Lung (tissue), 12 donors: Measurements from ENCODE around the gene PANK4. TPM values are rescaled to one million over a fixed set of nuclear protein-coding genes. Genes with fewer than 3 reads are reported as not detected.
"Not testable (repeated sequence)": the region's sequence is repeated elsewhere in the genome, so short reads cannot be mapped to it uniquely, and the experiment has no call there.

ENCODE experiments used
- ATAC-seq: fragments of 200-7000 bp; cut with Tn5 transposase; one replicate; pipeline ENCODE4 v1.9.1; 2020; ENCODE audit warnings: moderate number of reproducible peaks; ENCODE audit not compliant: insufficient read depth, low FRiP score
- DNase-seq, 3 donors: peaks; one replicate each; pipeline ENCODE4 v3.0.0-alpha.2; 2013 to 2017
- H3K27ac ChIP-seq, 2 donors: one replicate each; pipeline ENCODE4 v1.5.1; 2013; ENCODE audit warnings: mild to moderate bottlenecking in 2 of 2, moderate library complexity in 2 of 2, control low read depth in 1 of 2, inconsistent platforms in 1 of 2, low read depth in 1 of 2, low read length in 1 of 2
- H3K27me3 ChIP-seq, 3 donors: one replicate each; pipeline ENCODE4 v1.5.1; 2013; ENCODE audit warnings: low read length in 2 of 3; ENCODE audit not compliant: control insufficient read depth in 3 of 3, insufficient read depth in 3 of 3
- H3K36me3 ChIP-seq, 4 donors: one replicate each; pipeline ENCODE4 v1.5.1; 2013; ENCODE audit warnings: low read length in 4 of 4, mild to moderate bottlenecking in 1 of 4, moderate library complexity in 1 of 4; ENCODE audit not compliant: control insufficient read depth in 4 of 4, insufficient read depth in 4 of 4
- H3K4me1 ChIP-seq, 5 donors: one replicate each; pipeline ENCODE4 v1.5.1; 2013; ENCODE audit warnings: low read length in 5 of 5, mild to moderate bottlenecking in 2 of 5, moderate library complexity in 1 of 5; ENCODE audit not compliant: control insufficient read depth in 5 of 5, insufficient read depth in 5 of 5
- H3K4me3 ChIP-seq: one replicate; pipeline ENCODE4 v1.5.1; 2013; ENCODE audit warnings: mild to moderate bottlenecking, control low read depth, moderate library complexity
- H3K9ac ChIP-seq, 2 donors: one replicate each; pipeline ENCODE4 v1.5.1; 2013; ENCODE audit warnings: low read length in 2 of 2, control low read depth in 1 of 2; ENCODE audit not compliant: insufficient read depth in 1 of 2
- H3K9me3 ChIP-seq, 4 donors: one replicate each; pipeline ENCODE4 v1.5.1; 2013; ENCODE audit warnings: low read length in 3 of 4, mild to moderate bottlenecking in 1 of 4, moderate library complexity in 1 of 4; ENCODE audit not compliant: control insufficient read depth in 4 of 4, insufficient read depth in 3 of 4
- CTCF ChIP-seq: IDR thresholded peaks from 2 replicates; pipeline ENCODE4 v1.5.1; 2012; ENCODE audit warnings: mild to moderate bottlenecking; ENCODE audit errors: control extremely low read depth, extremely low read depth
- WGBS, 2 donors: extraction: QIAGEN DNeasy Blood & Tissue Kit; methylation state at CpG; one replicate each; pipeline ENCODE4 v1.1.7; 2013; 5-methylcytosine and 5-hydroxymethylcytosine counted together
- polyA plus RNA-seq, 2 donors: library from polyadenylated mRNA; stranded (reverse); fragments of 200-250 nt; gene quantifications; one replicate each; pipeline ENCODE4 v1.2.1, GENCODE V29; 2013
- total RNA-seq, 2 donors: library from RNA; depleted of rRNA in 1 of 2; stranded (reverse); fragments of >200 nt in 1 of 2; gene quantifications; one replicate each; pipeline ENCODE4 v1.2.1, GENCODE V29; 2014 to 2021
- donor health status: control.
- donor health status: control.
- donor health status: Bipolar disorder and iron deficiency.
- donor health status: healthy.
- donor health status: DM: yes; HTN: yes; CAD: no.

The PANK4 gene
- total and polyA plus RNA-seq, 4 donors: 17.6 to 36.3 (median 21.7) TPM

GRCh38 chr1:2554621-2555387 is 28.4 kb upstream of the PANK4 start:
- no peak overlapping the region for H3K9ac ChIP-seq
- peak in 2 of 3 donors; percentile 57 to 64 for DNase-seq
- H3K4me3 ChIP-seq: no peak overlapping the region
- peaks cover 0 to 15% (median 0%) of the 10 kb centered on the region in 4 donors for H3K36me3 ChIP-seq
- peak; percentile 26 for TF ChIP-seq CTCF
- WGBS, 2 donors: 37 to 48% methylated on average over 18 to 19 of the region's 19 CpGs
- peak overlapping the region in 1 of 2 donors; percentile 95 for H3K27ac ChIP-seq
- no peak for ATAC-seq
- no peaks in the 10 kb centered on the region for H3K9me3 ChIP-seq
- no peaks in the 10 kb centered on the region for H3K27me3 ChIP-seq
- peaks cover 0 to 32% (median 16%) of the 10 kb centered on the region in 5 donors for H3K4me1 ChIP-seq

- Histone ChIP-seq H3K27ac (no peak overlapping the region), H3K4me3 (no peak overlapping the region), H3K36me3 (peaks cover 0 to 9% (median 0%) of the 10 kb centered on the region in 4 donors), H3K27me3 (no peaks in the 10 kb centered on the region), H3K4me1 (peaks cover 0 to 28% (median 16%) of the 10 kb centered on the region in 5 donors), H3K9ac (no peak overlapping the region), H3K9me3 (no peaks in the 10 kb centered on the region)
- TF ChIP-seq CTCF: no peak
- ATAC-seq (no peak), DNase-seq (no peak)
- 79 to 81% methylated on average over 29 to 30 of the region's 30 CpGs for WGBS, 2 donors
These were observed 27.6 kb upstream of the PANK4 start for GRCh38 chr1:2553871-2554620.

GRCh38 chr1:2553076-2553475 is 26.7 kb upstream of the PANK4 start:
- H3K9me3 ChIP-seq, H3K27ac ChIP-seq, DNase-seq, ATAC-seq, H3K27me3 ChIP-seq, H3K4me3 ChIP-seq, H3K9ac ChIP-seq, H3K36me3 ChIP-seq: not testable (repeated sequence)
- H3K4me1 ChIP-seq: peaks cover 0 to 32% (median 22%) of the 10 kb centered on the region in 5 donors
- WGBS, 2 donors: 61 to 62% methylated on average over 6 to 9 of the region's 9 CpGs

- Histone ChIP-seq H3K9ac (no peak overlapping the region), H3K27ac (no peak overlapping the region), H3K4me1 (peaks cover 3 to 40% (median 21%) of the 10 kb centered on the region in 5 donors), H3K27me3 (no peaks in the 10 kb centered on the region), H3K9me3 (no peaks in the 10 kb centered on the region), H3K36me3 (no peaks in the 10 kb centered on the region), H3K4me3 (no peak overlapping the region)
- no peak for DNase-seq
- TF ChIP-seq CTCF: no peak
- 86 to 97% methylated on average over 23 to 26 of the region's 26 CpGs for WGBS, 2 donors
- ATAC-seq: no peak
These were observed 25.8 kb upstream of the PANK4 start for GRCh38 chr1:2552189-2552588.

GRCh38 chr1:2551544-2551943 is 25.1 kb upstream of the PANK4 start:
- H3K36me3 ChIP-seq, DNase-seq, H3K4me3 ChIP-seq, H3K9me3 ChIP-seq, ATAC-seq, H3K9ac ChIP-seq, H3K27me3 ChIP-seq: not testable (repeated sequence)
- WGBS, 2 donors: 70 to 80% methylated on average over 9 of the region's 9 CpGs
- peak overlapping the region; percentile 17 to 26 for H3K27ac ChIP-seq
- peaks cover 3 to 40% (median 22%) of the 10 kb centered on the region in 5 donors for H3K4me1 ChIP-seq
